Activated naive CD4-positive, alpha-beta T cell treated with anti-CD3 and anti-CD28 coated beads, Interleukin-2, amount 50 U/mL, for 16 hours (primary cell): Measurements from ENCODE around the gene FBXO21.
"Not testable (repeated sequence)": the region's sequence is repeated elsewhere in the genome, so short reads cannot be mapped to it uniquely, and the experiment has no call there.

Experiments used
- DNase-seq: peaks from one replicate; pipeline ENCODE4 v3.0.0-alpha.2; 2020

The FBXO21 gene

GRCh38 chr12:117190210-117190781, at the start of gene FBXO21:
TSS of gene FBXO21 (minus strand) at chr12:117190470. CDS start at chr12:117190456, 14 bp downstream.
- DNase-seq: peak; percentile 94

GRCh38 chr12:117236456-117237001, 46.3 kb upstream of the FBXO21 start:
- DNase-seq: peak; percentile 69

- no peak for DNase-seq
Measured at GRCh38 chr12:117235261-117235660, 45.0 kb upstream of the FBXO21 start.

- DNase-seq: no peak
Measured at GRCh38 chr12:117234441-117234840, 44.2 kb upstream of the FBXO21 start.

- no peak for DNase-seq
Measured at GRCh38 chr12:117231750-117232149, 41.5 kb upstream of the FBXO21 start.

- DNase-seq: no peak
Measured at GRCh38 chr12:117228239-117228638, 38.0 kb upstream of the FBXO21 start.

GRCh38 chr12:117227000-117227653, 36.9 kb upstream of the FBXO21 start:
- DNase-seq: no peak

GRCh38 chr12:117226505-117226904, 36.2 kb upstream of the FBXO21 start:
- DNase-seq: no peak

- DNase-seq: no peak
Measured at GRCh38 chr12:117225179-117225578, 34.9 kb upstream of the FBXO21 start.

GRCh38 chr12:117220947-117221346, 30.7 kb upstream of the FBXO21 start:
- not testable (repeated sequence) for DNase-seq

- no peak for DNase-seq
Measured at GRCh38 chr12:117218149-117218548, 27.9 kb upstream of the FBXO21 start.

GRCh38 chr12:117216686-117217085, 26.4 kb upstream of the FBXO21 start:
- no peak for DNase-seq

- no peak for DNase-seq
Measured at GRCh38 chr12:117214797-117215196, 24.5 kb upstream of the FBXO21 start.

- DNase-seq: no peak
Measured at GRCh38 chr12:117213295-117213808, 23.1 kb upstream of the FBXO21 start.

GRCh38 chr12:117212563-117213190, 22.4 kb upstream of the FBXO21 start:
- peak; percentile 63 for DNase-seq

GRCh38 chr12:117210266-117210918, 20.1 kb upstream of the FBXO21 start:
- no peak for DNase-seq

GRCh38 chr12:117209626-117210025, 19.4 kb upstream of the FBXO21 start:
- no peak for DNase-seq

GRCh38 chr12:117208811-117209455, 18.7 kb upstream of the FBXO21 start:
- DNase-seq: no peak

- no peak for DNase-seq
Measured at GRCh38 chr12:117208206-117208605, 17.9 kb upstream of the FBXO21 start.

GRCh38 chr12:117207675-117208074, 17.4 kb upstream of the FBXO21 start:
- DNase-seq: no peak

GRCh38 chr12:117202556-117202955, 12.3 kb upstream of the FBXO21 start:
- DNase-seq: no peak

GRCh38 chr12:117202033-117202432, 11.8 kb upstream of the FBXO21 start:
- DNase-seq: no peak
